Measurements from ENCODE around the gene ADISSP. TPM values are rescaled to one million over a fixed set of nuclear protein-coding genes. Genes with fewer than 3 reads are reported as not detected.
A peak's percentile ranks its signal among the peaks of the same experiment; 100 is the strongest.

ADISSP gene
- total and polyA plus RNA-seq, 2 of the 13 experiments (the other 11 are each of a cell fraction or from before 2014, with no cell fraction given): 38.3 to 90.6 TPM

- TF ChIP-seq ZFX (CRISPR knock-in tag; IDR thresholded peaks at IDR 0.05; ENCODE audit: low read depth): no peak; the same call in 1 of the 2 replicates
- TF ChIP-seq HMGXB3 (CRISPR knock-in tag; IDR thresholded peaks at IDR 0.05; ENCODE audit: borderline replicate concordance): no peak
- no peak for TF ChIP-seq ZNF329 (CRISPR knock-in tag; IDR thresholded peaks at IDR 0.05; ENCODE audit: low read depth)
- no peak for TF ChIP-seq TCF12 (IDR thresholded peaks at IDR 0.05)
- TF ChIP-seq TCF12 (CRISPR knock-in tag; IDR thresholded peaks at IDR 0.05): no peak
- TF ChIP-seq CENPT (CRISPR knock-in tag; IDR thresholded peaks at IDR 0.05; ENCODE audit: low read depth): no peak
- no peak for TF ChIP-seq KDM5B (CRISPR knock-in tag; IDR thresholded peaks at IDR 0.05; ENCODE audit: borderline replicate concordance)
- no peak for TF ChIP-seq ZBTB26 (CRISPR knock-in tag; IDR thresholded peaks at IDR 0.05; ENCODE audit: borderline replicate concordance)
- TF ChIP-seq ZFP37 (CRISPR knock-in tag; IDR thresholded peaks at IDR 0.05; ENCODE audit: borderline replicate concordance): no peak
- TF ChIP-seq PRMT3 (CRISPR knock-in tag; IDR thresholded peaks at IDR 0.05; ENCODE audit: borderline replicate concordance, low read depth): no peak
- TF ChIP-seq ZNF678 (CRISPR knock-in tag; IDR thresholded peaks at IDR 0.05): no peak
- TF ChIP-seq, protein P1, sequence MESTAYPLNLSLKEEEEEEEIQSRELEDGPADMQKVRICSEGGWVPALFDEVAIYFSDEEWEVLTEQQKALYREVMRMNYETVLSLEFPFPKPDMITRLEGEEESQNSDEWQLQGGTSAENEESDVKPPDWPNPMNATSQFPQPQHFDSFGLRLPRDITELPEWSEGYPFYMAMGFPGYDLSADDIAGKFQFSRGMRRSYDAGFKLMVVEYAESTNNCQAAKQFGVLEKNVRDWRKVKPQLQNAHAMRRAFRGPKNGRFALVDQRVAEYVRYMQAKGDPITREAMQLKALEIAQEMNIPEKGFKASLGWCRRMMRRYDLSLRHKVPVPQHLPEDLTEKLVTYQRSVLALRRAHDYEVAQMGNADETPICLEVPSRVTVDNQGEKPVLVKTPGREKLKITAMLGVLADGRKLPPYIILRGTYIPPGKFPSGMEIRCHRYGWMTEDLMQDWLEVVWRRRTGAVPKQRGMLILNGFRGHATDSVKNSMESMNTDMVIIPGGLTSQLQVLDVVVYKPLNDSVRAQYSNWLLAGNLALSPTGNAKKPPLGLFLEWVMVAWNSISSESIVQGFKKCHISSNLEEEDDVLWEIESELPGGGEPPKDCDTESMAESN (CRISPR knock-in tag; conservative IDR thresholded peaks at IDR 0.05): no peak
- TF ChIP-seq PCBP2 (optimal IDR thresholded peaks at IDR 0.05; ENCODE audit: low read depth, low read length, poor library complexity, severe bottlenecking): peak; percentile 18
- TF ChIP-seq RXRA (CRISPR knock-in tag; IDR thresholded peaks at IDR 0.05): no peak
- TF ChIP-seq ZBTB7B (CRISPR knock-in tag; IDR thresholded peaks at IDR 0.05): no peak
- TF ChIP-seq RBFOX2 (IDR thresholded peaks at IDR 0.05; ENCODE audit: low read depth, low read length): peak; percentile 64
- TF ChIP-seq ZNF441 (CRISPR knock-in tag; IDR thresholded peaks at IDR 0.05; ENCODE audit: borderline replicate concordance): no peak
- 0 out of 2 replicates have a peak, but pooled peaks have one; percentile 6 for TF ChIP-seq NR2F6 (IDR thresholded peaks at IDR 0.05)
- TF ChIP-seq NR2F6 (CRISPR knock-in tag; IDR thresholded peaks at IDR 0.05): no peak
- TF ChIP-seq, protein P2, sequence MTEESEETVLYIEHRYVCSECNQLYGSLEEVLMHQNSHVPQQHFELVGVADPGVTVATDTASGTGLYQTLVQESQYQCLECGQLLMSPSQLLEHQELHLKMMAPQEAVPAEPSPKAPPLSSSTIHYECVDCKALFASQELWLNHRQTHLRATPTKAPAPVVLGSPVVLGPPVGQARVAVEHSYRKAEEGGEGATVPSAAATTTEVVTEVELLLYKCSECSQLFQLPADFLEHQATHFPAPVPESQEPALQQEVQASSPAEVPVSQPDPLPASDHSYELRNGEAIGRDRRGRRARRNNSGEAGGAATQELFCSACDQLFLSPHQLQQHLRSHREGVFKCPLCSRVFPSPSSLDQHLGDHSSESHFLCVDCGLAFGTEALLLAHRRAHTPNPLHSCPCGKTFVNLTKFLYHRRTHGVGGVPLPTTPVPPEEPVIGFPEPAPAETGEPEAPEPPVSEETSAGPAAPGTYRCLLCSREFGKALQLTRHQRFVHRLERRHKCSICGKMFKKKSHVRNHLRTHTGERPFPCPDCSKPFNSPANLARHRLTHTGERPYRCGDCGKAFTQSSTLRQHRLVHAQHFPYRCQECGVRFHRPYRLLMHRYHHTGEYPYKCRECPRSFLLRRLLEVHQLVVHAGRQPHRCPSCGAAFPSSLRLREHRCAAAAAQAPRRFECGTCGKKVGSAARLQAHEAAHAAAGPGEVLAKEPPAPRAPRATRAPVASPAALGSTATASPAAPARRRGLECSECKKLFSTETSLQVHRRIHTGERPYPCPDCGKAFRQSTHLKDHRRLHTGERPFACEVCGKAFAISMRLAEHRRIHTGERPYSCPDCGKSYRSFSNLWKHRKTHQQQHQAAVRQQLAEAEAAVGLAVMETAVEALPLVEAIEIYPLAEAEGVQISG (CRISPR knock-in tag; IDR thresholded peaks at IDR 0.05): peak; percentile 26; the same call in 1 of the 2 replicates
- no peak for TF ChIP-seq ZKSCAN8 (CRISPR knock-in tag; IDR thresholded peaks at IDR 0.05; ENCODE audit: borderline replicate concordance)
- TF ChIP-seq SKI (IDR thresholded peaks at IDR 0.05; ENCODE audit: partially characterized antibody): no peak
Observed at GRCh38 chr20:3783068-3783489, 15.5 kb upstream of the ADISSP start (continued).

Data from HepG2 (cell line).